Right lobe of liver (tissue), 6 donors: ENCODE results near the gene RPL36AL. TPM values are rescaled to one million over a fixed set of nuclear protein-coding genes. Genes with fewer than 3 reads are reported as not detected.

Experiments
- ATAC-seq, 4 donors: fragments of 200-7000 bp; cut with Tn5 transposase; one replicate each; pipeline ENCODE4 v1.9.1; 2020; ENCODE audit warnings: mild to moderate bottlenecking in 4 of 4, moderate library complexity in 4 of 4
- DNase-seq, 3 donors: peaks; one replicate each; pipeline ENCODE4 v3.0.0-alpha.2; 2020
- H3K27ac ChIP-seq, 3 donors: fragments of 200-600 bp; one replicate each; pipeline ENCODE4 v1.8.0; 2022
- H3K27me3 ChIP-seq, 2 donors: fragments of 200-600 bp; one replicate each; pipeline ENCODE4 v1.8.0; 2022
- H3K36me3 ChIP-seq, 4 donors: fragments of 200-600 bp; sonication (generic) in 1 of 4; one replicate each; pipeline versions ENCODE4 v1.5.1 to v1.8.0; 2017 to 2022; ENCODE audit warnings: control low read depth in 1 of 4
- H3K4me1 ChIP-seq, 4 donors: fragments of 200-600 bp; sonication (generic) in 1 of 4; one replicate each; pipeline versions ENCODE4 v1.5.1 to v1.8.0; 2017 to 2022; ENCODE audit warnings: control low read depth in 1 of 4
- H3K4me3 ChIP-seq, 3 donors: fragments of 200-600 bp; one replicate each; pipeline ENCODE4 v1.8.0; 2022
- H3K9me3 ChIP-seq, 4 donors: fragments of 200-600 bp; sonication (generic) in 1 of 4; one replicate each; pipeline versions ENCODE4 v1.5.1 to v1.8.0; 2017 to 2022; ENCODE audit warnings: control low read depth in 1 of 4
- CTCF ChIP-seq, 4 donors: fragments of 200-600 bp in 3 of 4; fragments of 450-650 bp in 1 of 4; IDR thresholded peaks; one replicate each; pipeline versions ENCODE4 v1.5.1 to v1.8.0; 2016 to 2022; ENCODE audit warnings: antibody characterized with exemption in 4 of 4, mild to moderate bottlenecking in 2 of 4
- POLR2A ChIP-seq: fragments of 450-650 bp; IDR thresholded peaks from one replicate; pipeline ENCODE4 v1.6.1; 2017; ENCODE audit warnings: antibody characterized with exemption, mild to moderate bottlenecking
- WGBS: methylation state at CpG from one replicate; pipeline ENCODE4 v1.1.6; 2018; ENCODE audit warnings: low coverage, low lambda C conversion rate; ENCODE audit not compliant: insufficient coverage; ENCODE audit errors: missing lambda C conversion rate; 5-methylcytosine and 5-hydroxymethylcytosine counted together
- intact Hi-C, 2 donors: fragments of 100-400 bp; cut with DNase I; formaldehyde crosslinking; loops; one replicate each; pipeline versions ENCODE4 v1.11.2 to v1.14.1; 2022
- total RNA-seq, 6 experiments: library from RNA; depleted of rRNA in 2 of 6; stranded (reverse); fragments of >200 nt in 2 of 6; fragmentation: NEBNext Ultra II Directional in 3 of 6; extraction: Animal tissue kit (Norgen Biotek cat#: 25700) in 3 of 6; gene quantifications; one replicate each; pipeline versions ENCODE4 v1.1.0 to v1.2.4, GENCODE V29; 2016 to 2023
- donor health status: DM: no; HTN: yes; CAD: no.
- donor health status: DM: no; HTN: no; CAD: no.
- donor health status: DM: no; HTN: no; CAD: no.
- donor health status: DM: no; HTN: yes; CAD: no.
- donor health status: DM: no; HTN: yes; CAD: no.

The RPL36AL gene
- total RNA-seq, 6 experiments from 2014 or later, result 67.4 to 157 (median 82.7) TPM

GRCh38 chr14:49598485-49599300, 21.7 kb downstream of the RPL36AL start, which contains the start of gene LRR1:
LRR1 (plus strand) TSS chr14:49598940; CDS start chr14:49599021, 81 bp downstream.
- peaks cover 0 to 22% (median 7%) of the 10 kb centered on the region in 4 donors for H3K4me1 ChIP-seq
- peak; percentile 75 to 87 (median 78) for ATAC-seq
- TF ChIP-seq CTCF (IDR thresholded peaks at IDR 0.05) (peak in 1 of 4 donors; percentile 5), POLR2A (peak; percentile 71)
- peak; percentile 89 to 92 (median 90) for DNase-seq
- intact Hi-C loops, result no loop called here
- H3K27me3 ChIP-seq, result no peaks in the 10 kb centered on the region
- H3K4me3 ChIP-seq, result peak within 1 kb of the TSS; percentile 72 to 88 (median 75)
- no peaks in the 10 kb centered on the region for H3K9me3 ChIP-seq
- H3K36me3 ChIP-seq, result no peaks in the 10 kb centered on the region
- peak within 1 kb of the TSS; percentile 93 to 97 (median 95) for H3K27ac ChIP-seq
- 0% methylated on average over 41 of the region's 77 CpGs for WGBS

- DNase-seq, result peak in 1 of 3 donors; percentile 65
- Histone ChIP-seq H3K4me1 (peaks cover 0 to 24% (median 7%) of the 10 kb centered on the region in 4 donors), H3K27ac (peak overlapping the region; percentile 93 to 97 (median 95)), H3K9me3 (no peaks in the 10 kb centered on the region), H3K4me3 (peak overlapping the region; percentile 72 to 88 (median 75)), H3K27me3 (no peaks in the 10 kb centered on the region), H3K36me3 (no peaks in the 10 kb centered on the region)
- WGBS, result 0% methylated on average over 15 of the region's 15 CpGs
- intact Hi-C loops, result no loop called here
- peak; percentile 10 to 22 (median 11) for ATAC-seq
- no peak for TF ChIP-seq CTCF (IDR thresholded peaks at IDR 0.05)
- no peak for TF ChIP-seq POLR2A
Observed at GRCh38 chr14:49598189-49598484, 22.3 kb downstream of the RPL36AL start.

GRCh38 chr14:49594347-49595091, 25.9 kb downstream of the RPL36AL start:
- Histone ChIP-seq H3K27ac (peak overlapping the region in 2 of 3 donors; percentile 1 to 95), H3K27me3 (no peaks in the 10 kb centered on the region), H3K9me3 (no peaks in the 10 kb centered on the region), H3K36me3 (no peaks in the 10 kb centered on the region), H3K4me3 (no peak overlapping the region), H3K4me1 (peaks cover 0 to 24% (median 7%) of the 10 kb centered on the region in 4 donors)
- TF ChIP-seq POLR2A (no peak), CTCF (IDR thresholded peaks at IDR 0.05) (no peak)
- peak in 1 of 3 donors; percentile 70 for DNase-seq
- ATAC-seq, result peak; percentile 28 to 57 (median 48)
- WGBS, result 7% methylated on average over 4 of the region's 4 CpGs
- intact Hi-C loops, result no loop called here

GRCh38 chr14:49593016-49593415, 27.4 kb downstream of the RPL36AL start:
- H3K36me3 ChIP-seq, result no peaks in the 10 kb centered on the region
- no peak overlapping the region for H3K27ac ChIP-seq
- no peaks in the 10 kb centered on the region for H3K27me3 ChIP-seq
- intact Hi-C loops, result no loop called here
- DNase-seq (no peak), ATAC-seq (no peak)
- H3K4me1 ChIP-seq, result peaks cover 0 to 24% (median 7%) of the 10 kb centered on the region in 4 donors
- no peaks in the 10 kb centered on the region for H3K9me3 ChIP-seq
- TF ChIP-seq POLR2A (no peak), CTCF (IDR thresholded peaks at IDR 0.05) (no peak)
- no peak overlapping the region for H3K4me3 ChIP-seq
- 77% methylated on average over 3 of the region's 3 CpGs for WGBS
